K562 (cell line): Measurements from ENCODE around the gene CDK4. TPM values are rescaled to one million over a fixed set of nuclear protein-coding genes. Genes with fewer than 3 reads are reported as not detected.

Experiments
- ADNP ChIP-seq: fragments of 200-800 bp; sonication (Bioruptor generic); IDR thresholded peaks from 2 replicates; pipeline ENCODE4 v1.6.1; 2016; ENCODE audit warnings: missing genetic modification characterization, missing compliant biosample characterization
- ARID3A ChIP-seq: IDR thresholded peaks from 2 replicates; pipeline ENCODE4 v1.6.1; 2012; ENCODE audit warnings: low read depth, low read length, improper control_type of control experiment, borderline replicate concordance
- ARID3B ChIP-seq: fragments of 250-450 bp; sonication (Bioruptor Pico); IDR thresholded peaks from 2 replicates; pipeline ENCODE4 v1.4.0; 2020; ENCODE audit warnings: borderline replicate concordance
- BRD4 ChIP-seq: fragments of 200-600 bp; sonication (generic); IDR thresholded peaks from 2 replicates; pipeline ENCODE4 v1.6.1; 2017; ENCODE audit warnings: inconsistent platforms
- CBX1 ChIP-seq: sonication (generic); IDR thresholded peaks from 2 replicates; pipeline ENCODE4 v1.6.1; 2016; ENCODE audit warnings: antibody characterized with exemption, low read depth, mild to moderate bottlenecking
- CREB3L1 ChIP-seq: fragments of 450-650 bp; IDR thresholded peaks from 2 replicates; pipeline ENCODE4 v1.6.1; 2014; ENCODE audit warnings: low read depth, mild to moderate bottlenecking, moderate library complexity, borderline replicate concordance
- DIDO1 ChIP-seq: fragments of 450-650 bp; IDR thresholded peaks from 2 replicates; pipeline ENCODE4 v1.6.1; 2016; ENCODE audit warnings: low read depth, missing biosample characterization, missing genetic modification characterization
- E2F3 ChIP-seq: fragments of 250-450 bp; sonication (Bioruptor Pico); IDR thresholded peaks from 2 replicates; pipeline ENCODE4 v1.4.0; 2020; ENCODE audit warnings: mild to moderate bottlenecking
- ETV5 ChIP-seq: sonication (generic); formaldehyde crosslinking; IDR thresholded peaks from 2 replicates; pipeline ENCODE4 v1.4.0; 2020; ENCODE audit warnings: low read depth, mild to moderate bottlenecking, missing genetic modification reagents
- GTF2E2 ChIP-seq: fragments of 200-800 bp; sonication (Bioruptor generic); IDR thresholded peaks from 2 replicates; pipeline ENCODE4 v1.6.1; 2016; ENCODE audit warnings: missing genetic modification characterization, missing compliant biosample characterization
- ILF3 ChIP-seq: fragments of 450-650 bp; IDR thresholded peaks from 2 replicates; pipeline ENCODE4 v1.6.1; 2018; ENCODE audit warnings: antibody characterized with exemption, mild to moderate bottlenecking, moderate library complexity, borderline replicate concordance
- KDM5B ChIP-seq: fragments of 200-600 bp; sonication (generic); IDR thresholded peaks from 2 replicates; pipeline ENCODE4 v1.6.1; 2012; ENCODE audit warnings: low read depth, mild to moderate bottlenecking, moderate library complexity, low read length, control low read depth, inconsistent platforms; ENCODE audit not compliant: insufficient replicate concordance
- KHSRP ChIP-seq: fragments of 450-650 bp; IDR thresholded peaks from 2 replicates; pipeline ENCODE4 v1.6.1; 2017
- KLF10 ChIP-seq: fragments of 250-450 bp; sonication (Bioruptor Pico); IDR thresholded peaks from 2 replicates; pipeline ENCODE4 v1.6.1; 2021; ENCODE audit warnings: matching md5 sums
- MCM2 ChIP-seq: fragments of 450-650 bp; IDR thresholded peaks from 2 replicates; pipeline ENCODE4 v1.6.1; 2017; ENCODE audit warnings: low read depth, mild to moderate bottlenecking
- PHF21A ChIP-seq: fragments of 450-650 bp; IDR thresholded peaks from 2 replicates; pipeline ENCODE4 v1.6.1; 2017; ENCODE audit warnings: low read depth, borderline replicate concordance
- POLR2AphosphoS2 ChIP-seq: IDR thresholded peaks from 2 replicates; pipeline ENCODE4 v1.6.1; 2012; ENCODE audit warnings: low read length, improper control_type of control experiment
- PTTG1 ChIP-seq: fragments of 450-650 bp; IDR thresholded peaks from 2 replicates; pipeline ENCODE4 v1.6.1; 2016; ENCODE audit warnings: low read depth, mild to moderate bottlenecking, missing genetic modification characterization, missing compliant biosample characterization
- PYGO2 ChIP-seq: fragments of 450-650 bp; IDR thresholded peaks from 2 replicates; pipeline ENCODE4 v1.6.1; 2016; ENCODE audit warnings: mild to moderate bottlenecking, missing genetic modification characterization, moderate library complexity, missing compliant biosample characterization
- RBM39 ChIP-seq: fragments of 200-400 bp; formaldehyde crosslinking; optimal IDR thresholded peaks from 2 replicates; pipeline ENCODE3; 2018; ENCODE audit warnings: low read depth, low read length
- RFX7 ChIP-seq: fragments of 250-450 bp; sonication (Bioruptor Pico); IDR thresholded peaks from 2 replicates; pipeline ENCODE4 v1.5.1; 2021; ENCODE audit warnings: mild to moderate bottlenecking
- TGIF2 ChIP-seq: sonication (generic); formaldehyde crosslinking; IDR thresholded peaks from 2 replicates; pipeline ENCODE4 v1.8.1; 2022; ENCODE audit warnings: mild to moderate bottlenecking, missing genetic modification reagents, moderate library complexity
- ZC3H4 ChIP-seq: sonication (generic); formaldehyde crosslinking; IDR thresholded peaks from 2 replicates; pipeline ENCODE4 v1.9.0; 2021; ENCODE audit warnings: missing genetic modification reagents, borderline replicate concordance
- ZC3H8 ChIP-seq: fragments of 450-650 bp; IDR thresholded peaks from 2 replicates; pipeline ENCODE4 v1.6.1; 2017
- ZFPM2 ChIP-seq: fragments of 250-450 bp; sonication (Bioruptor Pico); IDR thresholded peaks from 2 replicates; pipeline ENCODE4 v1.5.1; 2022; ENCODE audit warnings: mild to moderate bottlenecking
- ZNF197 ChIP-seq: fragments of 200-800 bp; sonication (Bioruptor generic); IDR thresholded peaks from 2 replicates; pipeline ENCODE4 v1.6.1; 2016; ENCODE audit warnings: low read depth, missing genetic modification characterization, missing compliant biosample characterization
- ZNF24 ChIP-seq: fragments of 450-650 bp; IDR thresholded peaks from 2 replicates; pipeline ENCODE4 v1.6.1; 2016
- ZNF384 ChIP-seq: IDR thresholded peaks from 2 replicates; pipeline ENCODE4 v1.6.1; 2012; ENCODE audit warnings: low read depth, low read length, improper control_type of control experiment
- ZNF707 ChIP-seq: fragments of 250-450 bp; sonication (Bioruptor Pico); conservative IDR thresholded peaks from 2 replicates; pipeline ENCODE4 v1.8.0; 2022; ENCODE audit warnings: inconsistent platforms, mild to moderate bottlenecking, moderate library complexity
- polyA plus RNA-seq, 8 experiments: library from polyadenylated mRNA; depleted of rRNA in 4 of 8; stranded (reverse) in 5 of 8; unstranded in 3 of 8; fragments of >200 nt; fragmentation: Nextera tagmentation in 2 of 8; fragmentation: Illumina TruSeq in 1 of 8; extraction: Ambion mirVana in 2 of 8; extraction: Trizol in 1 of 8; gene quantifications; 2 replicates each; pipeline versions ENCODE4 v1.2.1 to v1.2.3, GENCODE V29; 2011 to 2014; ENCODE audit warnings: inconsistent platforms in 1 of 8, missing spikeins in 1 of 8
- total RNA-seq, 7 experiments: library from RNA; depleted of rRNA in 6 of 7; stranded (reverse); fragments of >200 nt in 6 of 7; fragmentation: Illumina TruSeq in 2 of 7; extraction: Trizol in 2 of 7; gene quantifications; 2 replicates each; pipeline versions ENCODE4 v1.2.1 to v1.2.3, GENCODE V29; 2011 to 2021; ENCODE audit warnings: low replicate concordance in 1 of 7

CDK4 gene
- total and polyA plus RNA-seq, 9 of the 15 experiments (the other 6 are each of a cell fraction or from before 2014, with no cell fraction given): 37.8 to 436 (median 238) TPM

GRCh38 chr12:57771873-57772428 lies 19.8 kb upstream of the CDK4 start, which contains the start of gene METTL1 (continued):
- peak; percentile 86 for TF ChIP-seq KDM5B
- no peak for TF ChIP-seq ARID3B (CRISPR knock-in tag)
- no peak for TF ChIP-seq POLR2AphosphoS2
- no peak for TF ChIP-seq ILF3
- TF ChIP-seq ZC3H8: no peak
- no peak for TF ChIP-seq ZNF24
- TF ChIP-seq TGIF2 (CRISPR knock-in tag): no peak
- TF ChIP-seq MCM2: no peak
- no peak for TF ChIP-seq PYGO2 (tag)
- no peak; the same call in 1 of the 2 replicates for TF ChIP-seq ETV5 (CRISPR knock-in tag)
- TF ChIP-seq KLF10: no peak
- no peak for TF ChIP-seq PTTG1 (tag)
- TF ChIP-seq CREB3L1: peak; percentile 99
- TF ChIP-seq DIDO1 (tag): peak; percentile 73
- TF ChIP-seq RBM39: no peak
- TF ChIP-seq ZNF384: no peak
- no peak for TF ChIP-seq E2F3
- TF ChIP-seq ZNF707 (CRISPR knock-in tag): no peak
- no peak for TF ChIP-seq ZNF197 (CRISPR knock-in tag)
- TF ChIP-seq ZC3H4 (CRISPR knock-in tag): no peak
- TF ChIP-seq RFX7 (CRISPR knock-in tag): no peak
- TF ChIP-seq KHSRP: peak; percentile 85
- no peak for TF ChIP-seq ADNP (tag)
- TF ChIP-seq ZFPM2 (CRISPR knock-in tag): no peak
- TF ChIP-seq CBX1: no peak
- TF ChIP-seq BRD4: no peak
- TF ChIP-seq PHF21A: no peak
- peak; percentile 75; the same call in 1 of the 2 replicates for TF ChIP-seq GTF2E2
- TF ChIP-seq ARID3A: no peak
